ENCODE measurements around the gene SLC2A1.
A peak's percentile ranks its signal among the peaks of the same experiment; 100 is the strongest.

Gene SLC2A1

GRCh38 chr1:42942444-42942843 lies 16.2 kb downstream of the SLC2A1 start:
- no peak for DNase-seq (ENCODE audit: low read depth in 3 of 3)

- no peak for DNase-seq (ENCODE audit: low read depth in 3 of 3)
Observed at GRCh38 chr1:42941640-42942330, 16.9 kb downstream of the SLC2A1 start.

GRCh38 chr1:42940851-42941639 lies 17.6 kb downstream of the SLC2A1 start:
- no peak for DNase-seq (ENCODE audit: low read depth in 3 of 3)

GRCh38 chr1:42938645-42939615 lies 19.7 kb downstream of the SLC2A1 start:
- no peak for DNase-seq (ENCODE audit: low read depth in 3 of 3)

- DNase-seq (ENCODE audit: low read depth in 3 of 3): no peak
Observed at GRCh38 chr1:42937836-42938644, 20.6 kb downstream of the SLC2A1 start.

- no peak for DNase-seq (ENCODE audit: low read depth in 3 of 3)
Observed at GRCh38 chr1:42937141-42937696, 21.4 kb downstream of the SLC2A1 start.

- DNase-seq (ENCODE audit: low read depth in 3 of 3): no peak
Observed at GRCh38 chr1:42936309-42937078, 22.2 kb downstream of the SLC2A1 start.

- DNase-seq (ENCODE audit: low read depth in 3 of 3): no peak
Observed at GRCh38 chr1:42935971-42936308, 22.7 kb downstream of the SLC2A1 start.

GRCh38 chr1:42935313-42935895 lies 23.3 kb downstream of the SLC2A1 start:
- DNase-seq (ENCODE audit: low read depth in 3 of 3): no peak

GRCh38 chr1:42934541-42935312 lies 23.9 kb downstream of the SLC2A1 start:
- no peak for DNase-seq (ENCODE audit: low read depth in 3 of 3)

GRCh38 chr1:42933610-42934491 lies 24.8 kb downstream of the SLC2A1 start:
- no peak for DNase-seq (ENCODE audit: low read depth in 3 of 3)

- no peak for DNase-seq (ENCODE audit: low read depth in 3 of 3)
Observed at GRCh38 chr1:42933060-42933586, 25.5 kb downstream of the SLC2A1 start.

- DNase-seq (ENCODE audit: low read depth in 3 of 3): no peak
Observed at GRCh38 chr1:42932442-42932941, 26.2 kb downstream of the SLC2A1 start.

- peak; percentile 45 to 66 (median 64) for DNase-seq (ENCODE audit: low read depth in 3 of 3)
Observed at GRCh38 chr1:42931911-42932422, 26.7 kb downstream of the SLC2A1 start.

GRCh38 chr1:42931108-42931539 lies 27.5 kb downstream of the SLC2A1 start:
- DNase-seq (ENCODE audit: low read depth in 3 of 3): no peak

GRCh38 chr1:42930178-42931107 lies 28.2 kb downstream of the SLC2A1 start:
- DNase-seq (ENCODE audit: low read depth in 3 of 3): no peak
